ENCODE measurements around the gene SERPINB4. TPM values are rescaled to one million over a fixed set of nuclear protein-coding genes. Genes with fewer than 3 reads are reported as not detected.

The SERPINB4 gene
- total RNA-seq, 1 donor from 2014 or later, result not detected

GRCh38 chr18:63626431-63626830 lies 17.6 kb downstream of the SERPINB4 start:
- no peak for DNase-seq

GRCh38 chr18:63624863-63625262 lies 19.2 kb downstream of the SERPINB4 start:
- no peak for DNase-seq

GRCh38 chr18:63619661-63620060 lies 24.4 kb downstream of the SERPINB4 start:
- DNase-seq, result no peak

- no peak for DNase-seq
Measured at GRCh38 chr18:63617915-63618234, 26.2 kb downstream of the SERPINB4 start.

GRCh38 chr18:63617049-63617914 lies 26.8 kb downstream of the SERPINB4 start:
- no peak for DNase-seq

- no peak for DNase-seq
Measured at GRCh38 chr18:63613420-63613819, 30.6 kb downstream of the SERPINB4 start.

GRCh38 chr18:63606526-63606925 lies 37.5 kb downstream of the SERPINB4 start:
- DNase-seq, result no peak

GRCh38 chr18:63604791-63605567 lies 39.1 kb downstream of the SERPINB4 start:
- DNase-seq, result no peak

- DNase-seq, result no peak
Measured at GRCh38 chr18:63603772-63604171, 40.3 kb downstream of the SERPINB4 start.

- DNase-seq, result no peak
Measured at GRCh38 chr18:63603355-63603754, 40.7 kb downstream of the SERPINB4 start.

- DNase-seq, result no peak
Measured at GRCh38 chr18:63596964-63597363, 47.1 kb downstream of the SERPINB4 start.

- DNase-seq, result no peak
Measured at GRCh38 chr18:63592471-63592870, 51.6 kb downstream of the SERPINB4 start.

GRCh38 chr18:63591725-63592124 lies 52.3 kb downstream of the SERPINB4 start:
- DNase-seq, result no peak

GRCh38 chr18:63590966-63591695 lies 52.9 kb downstream of the SERPINB4 start:
- DNase-seq, result no peak

GRCh38 chr18:63590373-63590772 lies 53.7 kb downstream of the SERPINB4 start:
- DNase-seq, result no peak

GRCh38 chr18:63588909-63589308 lies 55.1 kb downstream of the SERPINB4 start:
- no peak for DNase-seq

Other genes with a start within 250 kb of the SERPINB4 start
- gene VPS4B, start 221.8 kb downstream of the SERPINB4 start, total RNA-seq, result 55.3 and 59.1 TPM in 2 replicates
- gene SERPINB5, start 167.3 kb downstream of the SERPINB4 start, total RNA-seq, result 0.05 and 0.51 TPM in 2 replicates
- not detected in 2 replicates for gene SERPINB12, start 101.9 kb downstream of the SERPINB4 start, total RNA-seq
- not detected in 2 replicates for gene SERPINB13, start 56.9 kb downstream of the SERPINB4 start, total RNA-seq
- 0.17 TPM in 1 of 2 replicates, not detected in the other for gene SERPINB3, start 17.6 kb upstream of the SERPINB4 start, total RNA-seq
- gene SERPINB11, start 58.7 kb upstream of the SERPINB4 start, total RNA-seq, result not detected in 2 replicates
- 0.05 TPM in 1 of 2 replicates, not detected in the other for gene SERPINB7, start 131.2 kb upstream of the SERPINB4 start, total RNA-seq
- not detected in 2 replicates for gene SERPINB2, start 243.4 kb upstream of the SERPINB4 start, total RNA-seq